GM12891 (cell line): ENCODE data around the gene TIGD6.

Experiments
- DNase-seq: peaks from one replicate; pipeline ENCODE4 v3.0.0; 2011; ENCODE audit warnings: low spot score; ENCODE audit not compliant: insufficient read length
- FAIRE-seq: peaks from 2 replicates; lab custom pipeline; 2011; peaks lifted over from hg19 to GRCh38; lab: Jason Lieb, UNC
- PAX5 ChIP-seq: IDR thresholded peaks from 2 replicates; pipeline ENCODE4 v1.6.1; 2011; ENCODE audit warnings: low read length, moderate library complexity, mild to moderate bottlenecking; ENCODE audit not compliant: insufficient read depth, severe bottlenecking
- POLR2A ChIP-seq: IDR thresholded peaks from 2 replicates; pipeline ENCODE4 v1.6.1; 2011; ENCODE audit warnings: low read depth, low read length, control low read depth
- POLR2AphosphoS5 ChIP-seq: IDR thresholded peaks from 2 replicates; pipeline ENCODE4 v1.6.1; 2011; ENCODE audit warnings: low read depth, low read length, control low read depth
- POU2F2 ChIP-seq: IDR thresholded peaks from 2 replicates; pipeline ENCODE4 v1.6.1; 2011; ENCODE audit warnings: low read depth, mild to moderate bottlenecking, control low read depth, low read length, moderate library complexity
- SPI1 ChIP-seq: IDR thresholded peaks from 2 replicates; pipeline ENCODE4 v1.6.1; 2011; ENCODE audit warnings: low read depth, low read length, control low read depth
- TAF1 ChIP-seq: IDR thresholded peaks from 2 replicates; pipeline ENCODE4 v1.6.1; 2011; ENCODE audit warnings: low read depth, low read length, control low read depth

Gene TIGD6

GRCh38 chr5:150000990-150001659 is 671 bp upstream of the TIGD6 start:
- no peak for TF ChIP-seq SPI1
- TF ChIP-seq PAX5 = no peak
- no peak for TF ChIP-seq POLR2A
- no peak for TF ChIP-seq POLR2AphosphoS5
- no peak for TF ChIP-seq POU2F2
- TF ChIP-seq TAF1 = no peak
- FAIRE-seq (no peak), DNase-seq (peak; percentile 13)

GRCh38 chr5:149999866-150000255 is 593 bp downstream of the TIGD6 start:
- TF ChIP-seq PAX5 (no peak), POLR2A (no peak), POLR2AphosphoS5 (no peak), POU2F2 (no peak), SPI1 (no peak), TAF1 (no peak)
- DNase-seq (no peak), FAIRE-seq (no peak)

GRCh38 chr5:149999359-149999758 is 1.1 kb downstream of the TIGD6 start:
- FAIRE-seq (no peak), DNase-seq (no peak)
- TF ChIP-seq POLR2A (no peak), POU2F2 (no peak), POLR2AphosphoS5 (no peak), PAX5 (no peak), TAF1 (no peak), SPI1 (no peak)

- TF ChIP-seq PAX5 = no peak
- DNase-seq (no peak), FAIRE-seq (no peak)
Observed at GRCh38 chr5:149998281-149998680, 2.2 kb downstream of the TIGD6 start.

GRCh38 chr5:149996205-149996890 is 4.1 kb downstream of the TIGD6 start:
- FAIRE-seq (no peak), DNase-seq (no peak)
- TF ChIP-seq POLR2A (no peak), PAX5 (no peak), TAF1 (no peak), POU2F2 (no peak), POLR2AphosphoS5 (no peak), SPI1 (no peak)

- no peak for FAIRE-seq
- DNase-seq = no peak
- no peak for TF ChIP-seq POU2F2
- TF ChIP-seq POLR2AphosphoS5 = no peak
- no peak for TF ChIP-seq TAF1
- no peak for TF ChIP-seq SPI1
- no peak for TF ChIP-seq POLR2A
- no peak for TF ChIP-seq PAX5
Observed at GRCh38 chr5:149995385-149996204, 4.9 kb downstream of the TIGD6 start.

- no peak for FAIRE-seq
- no peak for DNase-seq
- TF ChIP-seq PAX5 (no peak), POLR2AphosphoS5 (no peak), POLR2A (no peak), SPI1 (no peak), TAF1 (no peak), POU2F2 (no peak)
Observed at GRCh38 chr5:149993471-149993870, 7.0 kb downstream of the TIGD6 start.

- no peak for TF ChIP-seq PAX5
- TF ChIP-seq POU2F2 = peak; percentile 35; the same call in 1 of the 2 replicates
- DNase-seq = peak; percentile 29
- FAIRE-seq = peak; percentile 92
Observed at GRCh38 chr5:149990518-149991376, 9.7 kb downstream of the TIGD6 start.

GRCh38 chr5:149988126-149988525 is 12.3 kb downstream of the TIGD6 start:
- FAIRE-seq (no peak), DNase-seq (no peak)
- TF ChIP-seq POLR2AphosphoS5 = no peak
- no peak for TF ChIP-seq PAX5
- TF ChIP-seq POLR2A = no peak
- no peak for TF ChIP-seq POU2F2
- TF ChIP-seq TAF1 = no peak
- TF ChIP-seq SPI1 = no peak

GRCh38 chr5:149982505-149982904 is 17.9 kb downstream of the TIGD6 start:
- FAIRE-seq = no peak
- TF ChIP-seq POLR2AphosphoS5 (no peak), POU2F2 (no peak), SPI1 (no peak), TAF1 (no peak), PAX5 (no peak), POLR2A (no peak)
- no peak for DNase-seq
